HG03457 (cell line): ENCODE measurements around the gene ARL14EP.

Source experiments
- ATAC-seq: cut with Tn5 transposase; IDR thresholded peaks from one replicate; pipeline ENCODE4 v1.9.1; 2021; ENCODE audit warnings: moderate number of reproducible peaks; ENCODE audit not compliant: unreplicated experiment

The ARL14EP gene

DNA sequence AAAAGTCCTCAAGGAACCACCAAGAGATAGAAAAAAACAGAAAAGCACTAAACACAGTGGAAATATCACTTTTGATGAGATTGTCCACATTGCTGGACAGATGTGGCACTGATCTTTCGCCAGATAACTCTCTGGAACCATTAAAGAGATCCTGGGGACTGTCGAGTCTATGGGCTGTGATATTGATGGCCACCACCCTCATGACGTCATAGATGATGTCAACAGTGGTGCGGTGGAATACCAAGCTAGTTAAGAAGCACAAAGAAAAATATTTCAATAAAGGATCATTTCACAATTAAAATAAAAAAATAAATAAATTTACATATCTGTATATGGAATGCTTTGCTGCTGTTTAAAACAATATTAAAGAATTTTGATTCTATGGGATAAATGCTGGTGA is 45.5 kb downstream of the ARL14EP start:
- no peak for ATAC-seq

DNA sequence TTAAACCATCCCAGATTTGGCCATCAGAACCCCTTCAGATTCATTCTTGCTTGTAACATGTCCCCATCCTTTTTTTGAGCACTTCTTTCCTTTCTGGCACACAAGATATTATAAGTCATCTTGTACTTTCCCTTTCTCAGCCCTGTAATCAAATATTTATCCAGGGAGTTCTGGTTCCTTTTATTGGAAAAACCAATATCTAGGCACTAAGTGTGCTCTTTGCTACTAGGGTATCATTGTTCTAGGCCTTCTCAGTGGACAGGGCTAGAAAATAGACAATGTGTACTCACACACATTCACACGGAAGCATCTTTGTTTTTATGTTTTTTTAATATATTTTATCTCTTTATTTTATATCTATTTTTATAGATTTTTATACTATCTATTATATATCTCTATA is 47.3 kb downstream of the ARL14EP start:
- no peak for ATAC-seq

- no peak for ATAC-seq
Observed at GRCh38 chr11:30377347-30377746, 54.4 kb downstream of the ARL14EP start.

GRCh38 chr11:30380846-30381245 is 57.9 kb downstream of the ARL14EP start:
- ATAC-seq = no peak

DNA sequence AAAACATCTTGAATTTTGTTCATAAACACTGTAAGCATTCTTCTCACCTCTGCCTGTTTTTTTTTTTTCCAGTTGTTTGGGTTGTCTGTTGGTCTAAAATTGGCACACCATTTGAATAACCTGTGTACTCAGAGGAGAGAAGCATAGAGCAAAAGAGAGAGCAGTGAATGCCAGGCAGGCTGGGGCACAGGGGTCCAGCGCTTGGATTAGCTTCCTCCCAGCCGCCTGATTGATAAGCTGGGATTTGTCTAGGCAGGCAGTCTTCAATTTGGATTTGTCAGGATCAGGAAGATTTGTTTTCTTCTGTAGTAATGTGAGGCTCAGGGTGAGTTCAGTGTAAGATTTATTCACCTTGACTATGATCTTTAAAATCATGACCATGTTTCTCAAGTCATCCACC is 59.0 kb downstream of the ARL14EP start:
- no peak for ATAC-seq
